Loucy (cell line): ENCODE results near the gene SAMD8.
"Not testable (repeated sequence)": the region's sequence is repeated elsewhere in the genome, so short reads cannot be mapped to it uniquely, and the experiment has no call there.

Experiments
- H2AFZ ChIP-seq: fragments of 200-600 bp; sonication (generic); 2 replicates; pipeline ENCODE4 v1.6.0; 2016; ENCODE audit warnings: antibody characterized with exemption, mild to moderate bottlenecking, low read length, moderate library complexity
- H3F3A ChIP-seq: fragments of 200-600 bp; 2 replicates; pipeline ENCODE4 v1.6.0; 2016; ENCODE audit warnings: antibody characterized with exemption, low read depth, mild to moderate bottlenecking
- H3K27me3 ChIP-seq: fragments of 200-600 bp; sonication (generic); 2 replicates; pipeline ENCODE4 v1.6.1; 2014; ENCODE audit warnings: low read length, mild to moderate bottlenecking; ENCODE audit not compliant: insufficient read depth, poor library complexity, severe bottlenecking
- H3K36me3 ChIP-seq: fragments of 200-600 bp; sonication (generic); 2 replicates; pipeline ENCODE4 v1.6.1; 2016; ENCODE audit warnings: low read length; ENCODE audit not compliant: insufficient read depth
- H3K4me1 ChIP-seq: fragments of 200-600 bp; sonication (generic); 2 replicates; pipeline ENCODE4 v1.5.1; 2014; ENCODE audit warnings: low read length, mild to moderate bottlenecking; ENCODE audit not compliant: insufficient read depth, poor library complexity, severe bottlenecking
- H3K4me2 ChIP-seq: fragments of 200-600 bp; sonication (generic); 2 replicates; pipeline ENCODE4 v1.6.0; 2014; ENCODE audit warnings: antibody characterized with exemption, low read length, low read depth, mild to moderate bottlenecking; ENCODE audit not compliant: poor library complexity, severe bottlenecking
- H3K4me3 ChIP-seq: fragments of 200-600 bp; sonication (generic); 2 replicates; pipeline ENCODE4 v1.5.1; 2014; ENCODE audit warnings: low read length, mild to moderate bottlenecking, mixed read lengths; ENCODE audit not compliant: poor library complexity, severe bottlenecking
- H3K79me2 ChIP-seq: fragments of 200-600 bp; sonication (generic); 2 replicates; pipeline ENCODE4 v1.6.1; 2014; ENCODE audit warnings: low read length; ENCODE audit not compliant: insufficient read depth
- H3K9ac ChIP-seq: fragments of 200-600 bp; sonication (generic); 2 replicates; pipeline ENCODE4 v1.6.0; 2014; ENCODE audit warnings: mild to moderate bottlenecking, low read depth, low read length, moderate library complexity; ENCODE audit not compliant: poor library complexity, severe bottlenecking
- H3K9me2 ChIP-seq: fragments of 200-600 bp; sonication (generic); replicated peaks from 2 replicates; pipeline ENCODE4 v1.6.1; 2016; ENCODE audit warnings: low read depth, low read length, mixed read lengths
- H3K9me3 ChIP-seq: fragments of 200-600 bp; sonication (generic); 2 replicates; pipeline ENCODE4 v1.6.1; 2014; ENCODE audit warnings: mild to moderate bottlenecking, antibody characterized with exemption, low read length, low read depth; ENCODE audit not compliant: insufficient read depth
- H4K20me1 ChIP-seq: fragments of 200-600 bp; sonication (generic); 2 replicates; pipeline ENCODE4 v1.6.0; 2014; ENCODE audit warnings: antibody characterized with exemption, low read length, mild to moderate bottlenecking; ENCODE audit not compliant: insufficient read depth, poor library complexity, severe bottlenecking
- CTCF ChIP-seq: fragments of 200-600 bp; sonication (generic); conservative IDR thresholded peaks from 2 replicates; pipeline ENCODE4 v1.5.1; 2014; ENCODE audit warnings: mild to moderate bottlenecking, antibody characterized with exemption, low read length
- EZH2phosphoT487 ChIP-seq: fragments of 200-600 bp; IDR thresholded peaks from 2 replicates; pipeline ENCODE4 v1.6.1; 2018; ENCODE audit warnings: antibody characterized with exemption, mild to moderate bottlenecking, moderate library complexity, borderline replicate concordance

Gene SAMD8

GRCh38 chr10:75123088-75123682 lies 11.7 kb downstream of the SAMD8 start:
- peaks cover 9% of the 10 kb centered on the region; the same call in 1 of the 2 replicates for H3K36me3 ChIP-seq
- peaks cover 60% of the 10 kb centered on the region for H3K79me2 ChIP-seq
- peaks cover 6% of the 10 kb centered on the region for H4K20me1 ChIP-seq
- no peak overlapping the region for H3K4me3 ChIP-seq
- H2AFZ ChIP-seq: no peak overlapping the region
- no peak overlapping the region for H3K4me2 ChIP-seq
- H3K9me2 ChIP-seq: no peaks in the 10 kb centered on the region
- H3K4me1 ChIP-seq: peaks cover 20% of the 10 kb centered on the region
- no peaks in the 10 kb centered on the region for H3F3A ChIP-seq
- H3K9me3 ChIP-seq: no peaks in the 10 kb centered on the region
- no peak for TF ChIP-seq EZH2phosphoT487
- no peak overlapping the region for H3K9ac ChIP-seq
- no peaks in the 10 kb centered on the region for H3K27me3 ChIP-seq

- H4K20me1 ChIP-seq: peaks cover 6% of the 10 kb centered on the region
- H3K4me1 ChIP-seq: peaks cover 20% of the 10 kb centered on the region
- peaks cover 9% of the 10 kb centered on the region; the same call in 1 of the 2 replicates for H3K36me3 ChIP-seq
- H3K9me3 ChIP-seq: no peaks in the 10 kb centered on the region
- no peak overlapping the region for H3K9ac ChIP-seq
- H3K79me2 ChIP-seq: peaks cover 51% of the 10 kb centered on the region
- no peaks in the 10 kb centered on the region for H3F3A ChIP-seq
- H3K4me2 ChIP-seq: no peak overlapping the region
- no peak overlapping the region for H2AFZ ChIP-seq
- no peaks in the 10 kb centered on the region for H3K9me2 ChIP-seq
- H3K27me3 ChIP-seq: no peaks in the 10 kb centered on the region
- H3K4me3 ChIP-seq: no peak overlapping the region
- no peak for TF ChIP-seq EZH2phosphoT487
These were observed 14.8 kb downstream of the SAMD8 start for GRCh38 chr10:75126277-75126676.

- no peak for TF ChIP-seq CTCF
- TF ChIP-seq EZH2phosphoT487: no peak
- Histone ChIP-seq H3K79me2 (peaks cover 51% of the 10 kb centered on the region), H3K9me2 (no peaks in the 10 kb centered on the region), H3K9me3 (no peaks in the 10 kb centered on the region), H3K4me2 (no peak overlapping the region), H2AFZ (no peak overlapping the region), H3K4me3 (no peak overlapping the region), H3F3A (no peaks in the 10 kb centered on the region; the same call in 1 of the 2 replicates), H4K20me1 (peaks cover 6% of the 10 kb centered on the region), H3K36me3 (peaks cover 9% of the 10 kb centered on the region; the same call in 1 of the 2 replicates), H3K9ac (no peak overlapping the region), H3K27me3 (no peaks in the 10 kb centered on the region), H3K4me1 (peaks cover 20% of the 10 kb centered on the region)
These were observed 16.0 kb downstream of the SAMD8 start for GRCh38 chr10:75127471-75127870.

GRCh38 chr10:75128985-75129384 lies 17.5 kb downstream of the SAMD8 start:
- Histone ChIP-seq H3K4me1 (peaks cover 20% of the 10 kb centered on the region), H3K79me2 (peaks cover 52% of the 10 kb centered on the region; the same call in 1 of the 2 replicates)
- not testable (repeated sequence) for H4K20me1 ChIP-seq, H2AFZ ChIP-seq, H3K9me3 ChIP-seq, H3K27me3 ChIP-seq, H3K9ac ChIP-seq, H3K9me2 ChIP-seq, H3K36me3 ChIP-seq, H3F3A ChIP-seq, H3K4me3 ChIP-seq, H3K4me2 ChIP-seq
